CD4-positive, alpha-beta T cell (primary cell): ENCODE results near the gene RRP1. TPM values are rescaled to one million over a fixed set of nuclear protein-coding genes. Genes with fewer than 3 reads are reported as not detected.
"Not testable (repeated sequence)": the region's sequence is repeated elsewhere in the genome, so short reads cannot be mapped to it uniquely, and the experiment has no call there.

Source experiments
- ATAC-seq: fragments of 200-7000 bp; cut with Tn5 transposase; one replicate; pipeline ENCODE4 v1.10.0; 2022; ENCODE audit warnings: mild to moderate bottlenecking; ENCODE audit not compliant: poor library complexity
- CTCF ChIA-PET: fragments of 350-600 bp; sonication (Branson Sonifier 250); formaldehyde crosslinking; loops from one replicate; lab custom pipeline; 2021; ENCODE audit warnings: antibody characterized with exemption, inconsistent platforms; lab: Charles Lee
- POLR2A ChIA-PET: fragments of 350-600 bp; sonication (Branson Sonifier 250); formaldehyde crosslinking; loops from one replicate; lab custom pipeline; 2021; ENCODE audit warnings: antibody characterized with exemption, inconsistent platforms; lab: Charles Lee
- DNase-seq, 14 experiments: peaks; one replicate each; pipeline ENCODE4 v3.0.0-alpha.2; 2013 to 2020; ENCODE audit warnings: mixed read lengths in 2 of 14
- H3K27ac ChIP-seq, 2 donors: one replicate each; pipeline versions ENCODE4 v1.5.1 to v1.7.0; 2013; ENCODE audit warnings: low read length in 2 of 2, low read depth in 1 of 2, mild to moderate bottlenecking in 1 of 2
- H3K27me3 ChIP-seq, 2 experiments: 1 replicate in 1 of 2; 2 replicates in 1 of 2; pipeline versions ENCODE4 v1.6.1 to v1.7.0; 2013; ENCODE audit warnings: low read length in 2 of 2, control low read depth in 1 of 2, mild to moderate bottlenecking in 1 of 2, moderate library complexity in 1 of 2; ENCODE audit not compliant: insufficient read depth in 2 of 2, control insufficient read depth in 1 of 2
- H3K36me3 ChIP-seq: one replicate; pipeline ENCODE4 v1.6.1; 2013; ENCODE audit warnings: low read length, control low read depth; ENCODE audit not compliant: insufficient read depth
- H3K4me1 ChIP-seq: one replicate; pipeline ENCODE4 v1.6.1; 2013; ENCODE audit warnings: low read length, control low read depth; ENCODE audit not compliant: insufficient read depth
- H3K4me3 ChIP-seq: one replicate; pipeline ENCODE4 v1.5.1; 2013; ENCODE audit warnings: mild to moderate bottlenecking, low read length, moderate library complexity
- H3K9me3 ChIP-seq, 2 experiments: 1 replicate in 1 of 2; 2 replicates in 1 of 2; pipeline versions ENCODE4 v1.6.1 to v1.7.0; 2013; ENCODE audit warnings: low read length in 2 of 2, mild to moderate bottlenecking in 2 of 2, control low read depth in 1 of 2, moderate library complexity in 1 of 2; ENCODE audit not compliant: control insufficient read depth in 1 of 2, insufficient read depth in 1 of 2
- H3K27ac Mint-ChIP-seq: one replicate; pipeline ENCODE4 v1.8.0; 2020; ENCODE audit warnings: mixed read lengths
- H3K27me3 Mint-ChIP-seq: one replicate; pipeline ENCODE4 v1.8.0; 2021; ENCODE audit warnings: mixed read lengths
- H3K36me3 Mint-ChIP-seq: one replicate; pipeline ENCODE4 v1.8.0; 2021; ENCODE audit warnings: low read depth, mixed read lengths
- H3K4me1 Mint-ChIP-seq: one replicate; pipeline ENCODE4 v1.8.0; 2021; ENCODE audit warnings: low read depth, mixed read lengths
- H3K4me3 Mint-ChIP-seq: one replicate; pipeline ENCODE4 v1.8.0; 2020; ENCODE audit warnings: mild to moderate bottlenecking, mixed read lengths
- H3K9me3 Mint-ChIP-seq: one replicate; pipeline ENCODE4 v1.8.0; 2020; ENCODE audit warnings: mixed read lengths
- CTCF ChIP-seq: fragments of 200-600 bp; IDR thresholded peaks from one replicate; pipeline ENCODE4 v1.8.0; 2022; ENCODE audit warnings: antibody characterized with exemption, mild to moderate bottlenecking
- intact Hi-C, 2 experiments: fragments of 100-400 bp; cut with DNase I in 1 of 2; cut with micrococcal nuclease in 1 of 2; formaldehyde crosslinking; loops; one replicate each; pipeline versions ENCODE4 v1.15.1 to v1.9.0; 2023 to 2025; cut with DNase I, micrococcal nuclease
- total RNA-seq, 174 experiments: library from RNA in 2 of 174; stranded (reverse) in 2 of 174; gene quantifications; one replicate each; pipeline ENCODE4 v1.2.3 and lab custom pipeline; 2021 to 2026

The RRP1 gene
- total RNA-seq, 2 experiments from 2014 or later: 27.7 to 29.0 TPM

GRCh38 chr21:43818685-43819084, 29.3 kb downstream of the RRP1 start:
- H3K4me3 ChIP-seq: no peak overlapping the region
- H3K9me3 ChIP-seq: peaks cover 3 to 16% of the 10 kb centered on the region in 2 experiments
- no peak for TF ChIP-seq CTCF
- H3K27ac Mint-ChIP-seq: no peak overlapping the region
- peaks cover 6% of the 10 kb centered on the region for H3K36me3 Mint-ChIP-seq
- no peaks in the 10 kb centered on the region for H3K36me3 ChIP-seq
- H3K4me3 Mint-ChIP-seq: no peak overlapping the region
- ChIA-PET POLR2A (no interaction called here), CTCF (no interaction called here)
- intact Hi-C loops: loop anchor here in 1 of 2 experiments (5.0 kb wide), 1 partner anchor 44 kb away; no protein-coding TSS in a partner anchor
- H3K27me3 ChIP-seq: no peaks in the 10 kb centered on the region
- ATAC-seq: no peak
- peaks cover 18% of the 10 kb centered on the region for H3K4me1 ChIP-seq
- H3K27me3 Mint-ChIP-seq: no peaks in the 10 kb centered on the region
- H3K9me3 Mint-ChIP-seq: no peaks in the 10 kb centered on the region
- DNase-seq: peak in 2 of 14 experiments; percentile 13 to 27
- H3K27ac ChIP-seq: no peak overlapping the region
- H3K4me1 Mint-ChIP-seq: peaks cover 4% of the 10 kb centered on the region

DNA sequence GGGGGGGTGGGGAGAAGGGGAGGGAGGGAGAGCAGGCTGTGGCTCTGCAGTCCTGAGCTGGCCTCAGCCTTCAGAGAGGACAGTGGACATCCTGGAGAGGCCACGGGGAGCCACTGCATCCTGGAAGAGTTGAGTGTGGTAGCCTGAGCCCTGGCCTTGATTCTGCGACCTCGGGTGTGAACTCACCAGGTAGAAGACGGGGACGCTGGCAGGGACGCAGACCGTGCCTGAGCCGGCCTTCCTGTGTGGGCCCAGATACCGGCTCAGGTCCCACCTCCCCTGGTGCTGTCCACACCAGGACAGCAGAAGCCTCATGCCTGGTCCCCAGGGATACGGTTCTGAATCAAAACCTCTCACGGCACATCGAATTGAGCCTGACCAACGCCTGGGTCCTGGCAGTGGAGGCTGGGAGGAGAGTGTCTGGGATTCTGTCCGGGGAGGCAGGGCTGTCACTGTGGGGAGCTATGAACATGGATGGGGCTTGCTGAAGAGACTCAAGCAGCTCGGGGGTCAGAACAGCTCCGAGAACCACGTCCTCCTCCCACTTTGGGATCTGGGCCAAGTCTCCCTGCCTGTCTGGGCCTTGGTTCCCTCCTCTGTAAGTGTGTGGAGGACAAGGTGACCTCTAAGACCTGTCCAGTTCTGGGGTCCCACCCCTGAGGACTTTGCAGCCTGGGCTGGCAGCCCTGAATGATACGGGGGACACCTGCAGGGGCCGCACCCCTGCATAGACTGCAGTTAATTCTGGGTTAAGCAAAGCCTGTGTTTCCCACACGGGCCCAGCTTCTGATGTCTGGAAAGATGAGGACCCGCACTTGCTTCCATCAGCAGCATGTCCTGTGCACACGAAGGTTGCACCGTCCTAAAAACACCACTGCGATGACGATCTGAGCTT, 30.4 kb downstream of the RRP1 start:
- DNase-seq (no peak), ATAC-seq (no peak)
- Mint-ChIP-seq H3K9me3 (no peaks in the 10 kb centered on the region), H3K4me1 (peaks cover 2% of the 10 kb centered on the region), H3K27ac (no peak overlapping the region), H3K27me3 (no peaks in the 10 kb centered on the region), H3K4me3 (no peak overlapping the region), H3K36me3 (peaks cover 6% of the 10 kb centered on the region)
- no peak for TF ChIP-seq CTCF
- Histone ChIP-seq H3K27ac (no peak overlapping the region), H3K9me3 (peaks cover 3 to 16% of the 10 kb centered on the region in 2 experiments), H3K4me1 (peaks cover 17% of the 10 kb centered on the region), H3K27me3 (no peaks in the 10 kb centered on the region), H3K4me3 (no peak overlapping the region), H3K36me3 (no peaks in the 10 kb centered on the region)
- ChIA-PET CTCF (no interaction called here), POLR2A (no interaction called here)
- intact Hi-C loops: loop anchor here in 1 of 2 experiments (5.0 kb wide), 1 partner anchor 43 kb away; no protein-coding TSS in a partner anchor

GRCh38 chr21:43820466-43820865, 31.1 kb downstream of the RRP1 start:
- H3K36me3 Mint-ChIP-seq: peaks cover 6% of the 10 kb centered on the region
- ATAC-seq (no peak), DNase-seq (no peak)
- H3K27ac Mint-ChIP-seq: no peak overlapping the region
- H3K9me3 Mint-ChIP-seq: no peaks in the 10 kb centered on the region
- no peak overlapping the region for H3K4me3 Mint-ChIP-seq
- CTCF ChIA-PET: no interaction called here
- H3K27ac ChIP-seq: no peak overlapping the region
- no peaks in the 10 kb centered on the region for H3K27me3 ChIP-seq
- intact Hi-C loops: no loop called here
- peaks cover 13% of the 10 kb centered on the region for H3K4me1 ChIP-seq
- TF ChIP-seq CTCF: no peak
- no peaks in the 10 kb centered on the region for H3K36me3 ChIP-seq
- H3K4me3 ChIP-seq: no peak overlapping the region
- peaks cover 3 to 16% of the 10 kb centered on the region in 2 experiments for H3K9me3 ChIP-seq
- POLR2A ChIA-PET: no interaction called here
- no peaks in the 10 kb centered on the region for H3K27me3 Mint-ChIP-seq
- no peaks in the 10 kb centered on the region for H3K4me1 Mint-ChIP-seq

- ATAC-seq, H3K27me3 Mint-ChIP-seq, H3K4me1 ChIP-seq, H3K27me3 ChIP-seq, DNase-seq, POLR2A ChIA-PET, H3K4me1 Mint-ChIP-seq, CTCF ChIA-PET, H3K27ac Mint-ChIP-seq, H3K27ac ChIP-seq, intact Hi-C loops, H3K4me3 ChIP-seq, H3K9me3 Mint-ChIP-seq, H3K4me3 Mint-ChIP-seq, H3K36me3 ChIP-seq, H3K36me3 Mint-ChIP-seq: not testable (repeated sequence)
- H3K9me3 ChIP-seq: peaks cover 3 to 16% of the 10 kb centered on the region in 2 experiments
These were observed 32.8 kb downstream of the RRP1 start for GRCh38 chr21:43822166-43822565.

DNA sequence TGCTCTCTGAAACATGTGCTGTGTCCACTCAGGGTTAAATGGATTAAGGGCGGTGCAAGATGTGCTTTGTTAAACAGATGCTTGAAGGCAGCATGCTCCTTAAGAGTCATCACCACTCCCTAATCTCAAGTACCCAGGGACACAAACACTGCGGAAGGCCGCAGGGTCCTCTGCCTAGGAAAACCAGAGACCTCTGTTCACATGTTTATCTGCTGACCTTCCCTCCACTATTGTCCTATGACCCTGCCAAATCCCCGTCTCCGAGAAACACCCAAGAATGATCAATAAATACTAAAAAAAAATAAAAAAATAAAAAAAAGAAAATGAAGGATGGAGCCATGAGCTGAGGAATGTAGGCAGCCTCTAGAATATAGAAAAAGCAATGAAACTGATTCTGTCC, 33.4 kb downstream of the RRP1 start:
- H3K36me3 ChIP-seq, H3K36me3 Mint-ChIP-seq, H3K27me3 Mint-ChIP-seq, H3K4me1 Mint-ChIP-seq, CTCF ChIA-PET, POLR2A ChIA-PET, DNase-seq, H3K27me3 ChIP-seq, H3K4me3 ChIP-seq, H3K4me3 Mint-ChIP-seq, H3K9me3 Mint-ChIP-seq, H3K27ac Mint-ChIP-seq, H3K4me1 ChIP-seq, H3K27ac ChIP-seq, ATAC-seq, intact Hi-C loops: not testable (repeated sequence)
- H3K9me3 ChIP-seq: peaks cover 3 to 12% of the 10 kb centered on the region in 2 experiments
